Upper lobe of left lung (tissue), 4 donors: Measurements from ENCODE around the gene ATP6V0E1.

Source experiments
- CTCF ChIP-seq, 6 experiments: fragments of 450-650 bp in 4 of 6; fragments of 200-600 bp in 2 of 6; sonication (generic) in 2 of 6; IDR thresholded peaks; one replicate each; pipeline ENCODE4 v1.5.1; 2016 to 2019; ENCODE audit warnings: antibody characterized with exemption in 6 of 6
- EP300 ChIP-seq, 4 donors: sonication (generic); formaldehyde crosslinking; IDR thresholded peaks; one replicate each; pipeline ENCODE4 v1.5.1; 2017; ENCODE audit warnings: antibody characterized with exemption in 4 of 4, control low read depth in 2 of 4
- POLR2A ChIP-seq, 4 donors: fragments of 450-650 bp; IDR thresholded peaks; one replicate each; pipeline ENCODE4 v1.5.1; 2016 to 2017; ENCODE audit warnings: antibody characterized with exemption in 4 of 4, mild to moderate bottlenecking in 2 of 4
- POLR2AphosphoS5 ChIP-seq, 2 donors: sonication (generic); formaldehyde crosslinking; IDR thresholded peaks; one replicate each; pipeline ENCODE4 v1.5.1; 2017; ENCODE audit warnings: antibody characterized with exemption in 2 of 2

DNA sequence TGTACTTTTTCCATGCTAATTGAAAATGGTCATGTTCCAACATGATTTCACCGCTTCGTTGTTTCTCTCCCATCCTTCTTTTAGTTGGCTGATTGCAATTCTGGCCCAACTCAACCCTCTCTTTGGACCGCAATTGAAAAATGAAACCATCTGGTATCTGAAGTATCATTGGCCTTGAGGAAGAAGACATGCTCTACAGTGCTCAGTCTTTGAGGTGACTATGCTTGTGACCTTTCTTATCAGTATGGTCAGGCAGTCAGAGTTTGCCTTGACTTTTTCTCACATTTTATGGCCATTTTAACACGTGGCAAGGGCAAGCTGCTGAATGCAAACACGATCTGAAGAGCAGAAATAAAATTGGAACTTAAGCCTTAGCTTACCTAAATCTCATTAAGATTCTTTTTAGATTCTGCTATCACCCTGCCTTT, 36.6 kb downstream of the ATP6V0E1 start:
- TF ChIP-seq CTCF (IDR thresholded peaks at IDR 0.05) (no peak), POLR2A (IDR thresholded peaks at IDR 0.05) (no peak), POLR2AphosphoS5 (IDR thresholded peaks at IDR 0.05) (no peak), EP300 (IDR thresholded peaks at IDR 0.05) (no peak)
